SHP77 treated with DMSO at 0.1 percent for 48 hours (cell line): Measurements from ENCODE around the gene PACRG.

Experiments used
- DNase-seq: peaks from one replicate; lab custom pipeline; 2025; lab: John Stamatoyannopoulos, UW

Gene PACRG

GRCh38 chr6:162710419-162710818 is 17.4 kb upstream of the PACRG start:
- no peak for DNase-seq

DNA sequence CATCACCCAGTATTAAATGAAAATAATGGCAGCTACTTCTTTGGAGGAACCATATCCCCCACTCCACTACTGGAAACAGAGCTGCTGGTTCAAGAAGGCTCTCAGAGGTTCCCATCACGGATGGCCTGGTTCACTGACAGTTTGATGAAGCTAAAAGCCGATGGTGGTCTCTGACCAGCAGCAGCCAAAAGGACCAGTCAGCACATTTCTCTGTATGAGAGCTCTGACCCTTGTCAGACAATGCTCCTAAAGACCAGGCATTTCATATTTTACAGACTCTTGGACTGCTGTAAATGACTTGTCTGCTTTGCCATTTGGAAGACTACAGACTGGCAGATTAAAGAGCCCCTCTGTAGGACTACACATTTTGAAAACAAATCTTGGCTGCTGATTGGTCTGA is 16.8 kb upstream of the PACRG start:
- DNase-seq, result no peak

GRCh38 chr6:162711376-162711775 is 16.4 kb upstream of the PACRG start:
- no peak for DNase-seq

- no peak for DNase-seq
These were observed 15.1 kb upstream of the PACRG start for GRCh38 chr6:162712694-162713093.

GRCh38 chr6:162713974-162714780 is 13.6 kb upstream of the PACRG start:
- DNase-seq, result no peak

- DNase-seq, result no peak
These were observed 12.2 kb upstream of the PACRG start for GRCh38 chr6:162715601-162716000.

- no peak for DNase-seq
These were observed 8.2 kb upstream of the PACRG start for GRCh38 chr6:162719528-162719927.

DNA sequence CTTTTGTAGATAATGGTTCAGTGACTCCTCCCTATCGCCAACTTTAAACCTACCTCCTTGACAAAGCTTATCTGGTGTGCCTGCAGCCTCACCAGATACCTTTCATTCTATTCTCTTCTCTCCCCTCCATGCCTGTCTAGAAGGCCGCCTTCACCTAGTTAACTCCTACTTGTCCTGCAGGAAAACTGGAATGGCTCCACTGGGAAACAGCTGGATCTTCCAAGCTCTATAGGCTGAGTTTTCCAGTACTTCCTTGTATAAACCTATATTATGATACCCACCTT is 6.4 kb upstream of the PACRG start:
- DNase-seq, result no peak

- DNase-seq, result no peak
These were observed 5.5 kb upstream of the PACRG start for GRCh38 chr6:162722226-162722625.

- no peak for DNase-seq
These were observed 5.1 kb upstream of the PACRG start for GRCh38 chr6:162722633-162723032.

DNA sequence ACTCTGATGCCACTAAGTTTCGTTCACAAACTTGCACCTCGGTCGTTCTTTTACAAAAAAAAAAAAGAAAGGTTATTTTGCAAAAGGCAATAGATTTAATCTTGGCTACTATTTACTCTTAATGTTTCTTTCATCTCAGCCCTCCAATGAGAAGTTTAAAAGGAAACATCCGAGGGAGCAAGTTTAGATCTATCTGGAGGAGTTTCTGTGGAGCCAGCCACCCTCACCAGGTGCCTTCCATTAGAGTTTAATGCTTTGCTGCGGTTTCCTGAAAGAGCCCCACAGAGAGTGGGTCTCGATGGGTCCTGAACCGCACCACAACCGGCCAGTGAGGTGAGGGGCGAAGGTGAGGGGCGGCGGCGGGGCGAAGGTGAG is 840 bp upstream of the PACRG start:
- no peak for DNase-seq

GRCh38 chr6:162728197-162728596 is 423 bp downstream of the PACRG start:
- DNase-seq, result no peak

GRCh38 chr6:162728706-162729105 is 932 bp downstream of the PACRG start:
- no peak for DNase-seq

GRCh38 chr6:162730502-162730901 is 2.7 kb downstream of the PACRG start:
- no peak for DNase-seq

DNA sequence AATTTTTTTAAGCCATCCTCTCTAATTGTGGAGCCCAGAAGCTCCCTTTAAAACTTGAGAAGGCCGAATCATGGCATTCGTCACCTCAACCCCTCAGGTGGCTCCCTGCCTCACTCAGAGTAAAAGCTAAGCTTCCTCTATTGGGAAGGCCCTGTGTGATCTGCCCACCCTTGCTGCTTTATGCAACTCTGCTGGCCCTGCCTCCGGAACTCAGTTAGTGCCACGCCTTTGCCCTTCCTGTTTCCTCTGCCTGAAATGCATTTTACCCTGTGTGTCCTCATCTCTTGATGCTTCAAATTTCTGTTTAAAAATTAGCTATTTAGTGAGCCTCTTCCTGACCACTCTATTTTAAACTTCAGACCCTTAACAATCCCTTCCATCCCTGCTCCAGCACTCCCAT is 5.7 kb downstream of the PACRG start:
- no peak for DNase-seq

- no peak for DNase-seq
These were observed 9.2 kb downstream of the PACRG start for GRCh38 chr6:162736961-162737360.

DNA sequence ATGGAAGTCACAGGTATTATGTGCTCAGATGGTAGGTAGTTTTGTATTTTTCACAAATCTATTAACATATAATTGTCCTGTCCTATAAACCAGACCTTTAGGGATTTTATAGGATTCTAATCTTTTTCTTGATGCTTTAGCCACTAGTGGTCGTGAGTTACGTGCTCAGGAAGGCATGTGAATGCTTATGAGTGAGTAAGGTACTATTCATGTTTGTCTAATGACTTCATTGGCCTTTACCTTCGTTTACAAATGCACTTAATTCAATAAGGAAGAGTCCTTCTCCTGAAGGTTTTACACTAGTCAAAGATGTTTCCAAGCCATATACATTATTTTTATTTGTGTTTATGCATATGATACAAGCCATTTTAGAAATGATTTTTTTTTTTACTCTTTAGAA is 23.0 kb downstream of the PACRG start:
- DNase-seq, result no peak

GRCh38 chr6:162751211-162751859 is 23.6 kb downstream of the PACRG start:
- DNase-seq, result no peak

- DNase-seq, result no peak
These were observed 26.0 kb downstream of the PACRG start for GRCh38 chr6:162753775-162754174.

DNA sequence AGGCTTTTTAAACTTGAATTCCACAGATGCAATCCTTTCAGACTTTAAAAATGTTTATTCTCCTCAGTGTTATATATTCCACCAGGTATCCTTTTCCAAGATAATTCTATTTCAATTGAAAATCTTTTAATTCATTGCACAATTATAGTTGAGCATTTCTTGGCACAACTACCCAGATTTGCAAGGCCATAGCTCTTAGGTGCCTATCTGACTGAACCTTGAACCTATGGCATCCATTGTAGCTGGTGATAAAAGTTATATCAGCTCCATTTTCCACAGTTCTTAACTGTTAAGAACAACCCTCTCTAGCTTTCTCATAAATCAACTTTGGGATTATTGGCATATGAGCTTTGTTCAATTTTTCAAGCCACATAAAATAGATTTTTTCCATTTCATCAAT is 42.4 kb downstream of the PACRG start:
- no peak for DNase-seq

GRCh38 chr6:162770955-162771354 is 43.2 kb downstream of the PACRG start:
- DNase-seq, result no peak

DNA sequence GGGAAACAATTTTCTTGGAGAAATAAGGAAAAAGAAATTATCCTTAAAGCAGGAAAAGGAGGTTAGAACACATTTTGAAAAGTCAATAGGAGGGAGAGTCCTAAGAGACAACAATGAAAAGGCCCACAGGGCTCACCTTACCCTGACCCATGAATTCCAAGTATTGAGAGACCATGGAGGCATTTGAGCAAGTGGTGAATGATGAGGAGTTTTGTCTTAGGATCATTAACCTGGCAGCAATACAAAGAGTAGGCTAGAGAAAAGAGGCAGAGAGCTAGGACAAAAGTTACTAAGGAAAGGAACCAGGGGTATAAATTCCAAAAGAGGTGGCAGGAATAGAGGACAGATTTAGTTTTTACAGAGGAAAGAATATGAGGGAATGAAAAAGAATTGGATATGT is 44.7 kb downstream of the PACRG start:
- DNase-seq, result no peak

- no peak for DNase-seq
These were observed 46.2 kb downstream of the PACRG start for GRCh38 chr6:162773996-162774395.

DNA sequence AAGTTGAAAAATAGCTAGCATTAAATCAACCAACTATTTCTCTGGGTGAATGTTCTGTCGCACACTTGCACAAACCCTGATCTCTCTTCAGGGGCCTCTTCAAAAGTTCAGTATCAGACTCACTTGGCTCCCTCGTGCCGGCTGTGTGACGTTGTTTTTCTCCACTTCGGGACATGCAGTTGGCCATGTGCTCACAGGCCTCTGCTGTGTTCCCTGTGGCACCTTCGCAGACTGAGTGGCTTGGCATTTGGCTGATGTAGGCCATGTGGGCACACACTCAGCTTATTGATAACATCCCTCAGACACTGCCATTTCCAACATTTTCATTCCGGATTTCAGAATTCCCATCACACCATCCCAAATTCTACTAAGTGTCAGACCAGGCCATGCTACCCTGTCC is 49.3 kb downstream of the PACRG start:
- no peak for DNase-seq
